NCI-H82 treated with DMSO at 0.1 percent for 48 hours (cell line): ENCODE measurements around the gene ARHGAP26.
"Not testable (repeated sequence)": the region's sequence is repeated elsewhere in the genome, so short reads cannot be mapped to it uniquely, and the experiment has no call there.

Source experiments
- DNase-seq: peaks from one replicate; lab custom pipeline; 2025; ENCODE audit not compliant: unreplicated experiment; lab: John Stamatoyannopoulos, UW

The ARHGAP26 gene

DNA sequence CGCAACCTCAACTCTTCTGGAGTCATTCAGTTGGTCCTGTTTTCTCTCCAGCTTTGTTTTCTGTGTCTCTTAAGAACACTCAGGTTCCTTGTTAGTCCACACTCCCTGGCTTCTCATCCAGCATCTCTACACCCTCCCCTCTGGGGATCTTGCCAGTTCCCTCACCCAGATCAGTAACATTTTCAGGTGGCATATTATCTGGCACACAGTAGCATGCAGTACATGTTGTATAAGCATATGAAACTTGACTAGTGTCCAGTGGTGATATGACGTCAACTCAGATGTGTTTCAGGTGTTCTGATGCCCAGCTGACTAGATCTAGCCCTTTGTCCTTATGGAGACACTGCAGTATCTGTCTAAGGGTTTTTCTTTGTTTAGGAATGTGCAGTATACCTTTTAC lies 184.3 kb downstream of the ARHGAP26 start:
- no peak for DNase-seq

DNA sequence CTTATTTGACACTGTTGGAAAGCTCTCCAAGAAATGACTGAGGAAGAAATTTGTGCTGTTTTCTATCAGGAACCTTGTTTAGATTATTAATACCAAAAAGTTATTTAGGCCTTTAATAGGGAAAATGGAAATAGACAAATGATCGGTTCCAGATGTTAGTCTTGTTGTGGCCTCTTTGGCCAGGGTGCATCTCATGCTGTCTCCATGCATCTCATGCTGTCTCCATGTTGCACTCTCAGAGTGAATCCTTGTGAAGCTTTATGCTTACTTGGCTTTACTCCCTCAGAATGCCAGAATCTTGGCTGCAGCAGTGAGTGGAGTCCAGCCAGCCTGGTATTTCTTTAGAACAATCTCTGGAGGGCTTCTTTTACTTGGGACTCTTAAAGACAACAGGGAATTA lies 185.5 kb downstream of the ARHGAP26 start:
- DNase-seq: no peak

DNA sequence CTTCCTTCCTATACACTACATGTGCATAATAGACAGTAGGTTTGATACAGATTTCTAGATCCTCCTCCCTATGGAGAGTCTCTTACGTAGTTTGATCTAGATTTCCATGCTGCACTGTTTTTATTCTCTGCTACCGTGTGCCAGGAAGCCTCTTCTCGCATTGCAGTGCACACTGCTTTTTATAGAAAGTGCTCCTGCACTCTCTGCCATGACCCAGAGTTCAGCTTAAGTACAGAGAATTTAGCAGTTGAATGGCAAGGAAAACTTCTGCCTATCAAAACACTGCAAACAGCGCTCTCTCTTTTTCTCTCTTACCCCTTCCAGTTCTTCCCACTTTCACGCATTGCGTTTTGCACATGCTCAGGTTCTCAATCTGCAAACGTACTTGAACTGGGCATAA lies 187.4 kb downstream of the ARHGAP26 start:
- DNase-seq: no peak

DNA sequence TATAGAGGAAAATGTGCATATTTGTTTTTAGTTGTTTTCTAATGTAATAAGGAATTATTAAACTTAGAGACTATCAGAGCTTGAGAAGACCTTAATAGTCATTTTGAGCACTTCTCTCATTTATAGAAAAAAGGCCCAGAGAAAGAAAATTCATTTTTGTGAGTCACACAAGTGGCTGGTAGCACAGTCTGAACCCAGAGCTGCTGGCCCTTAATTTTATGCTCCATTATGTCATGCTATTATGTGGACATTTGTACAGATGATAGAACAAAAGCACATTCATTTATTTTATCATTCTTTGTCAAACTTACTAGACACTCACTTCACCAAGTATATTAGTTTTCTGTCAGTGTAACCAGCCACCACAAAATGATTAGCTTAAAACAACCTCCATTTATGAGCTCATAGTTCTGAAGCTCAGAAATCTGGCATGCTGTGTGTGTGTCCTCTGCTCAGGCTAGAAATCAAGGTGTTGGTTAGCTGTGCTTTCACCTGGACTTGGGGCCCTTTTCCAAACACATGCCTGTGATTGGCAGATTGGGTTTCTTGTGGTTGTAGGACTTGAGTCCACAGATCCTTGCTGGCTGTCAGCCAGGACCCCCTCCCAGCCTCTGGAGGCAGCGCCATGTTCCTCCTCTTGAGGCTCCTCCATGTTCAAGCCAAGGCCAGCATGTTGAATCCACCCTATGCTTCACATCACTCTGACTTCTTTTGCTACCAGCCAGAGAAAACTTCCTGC lies 188.9 kb downstream of the ARHGAP26 start:
- DNase-seq: no peak

DNA sequence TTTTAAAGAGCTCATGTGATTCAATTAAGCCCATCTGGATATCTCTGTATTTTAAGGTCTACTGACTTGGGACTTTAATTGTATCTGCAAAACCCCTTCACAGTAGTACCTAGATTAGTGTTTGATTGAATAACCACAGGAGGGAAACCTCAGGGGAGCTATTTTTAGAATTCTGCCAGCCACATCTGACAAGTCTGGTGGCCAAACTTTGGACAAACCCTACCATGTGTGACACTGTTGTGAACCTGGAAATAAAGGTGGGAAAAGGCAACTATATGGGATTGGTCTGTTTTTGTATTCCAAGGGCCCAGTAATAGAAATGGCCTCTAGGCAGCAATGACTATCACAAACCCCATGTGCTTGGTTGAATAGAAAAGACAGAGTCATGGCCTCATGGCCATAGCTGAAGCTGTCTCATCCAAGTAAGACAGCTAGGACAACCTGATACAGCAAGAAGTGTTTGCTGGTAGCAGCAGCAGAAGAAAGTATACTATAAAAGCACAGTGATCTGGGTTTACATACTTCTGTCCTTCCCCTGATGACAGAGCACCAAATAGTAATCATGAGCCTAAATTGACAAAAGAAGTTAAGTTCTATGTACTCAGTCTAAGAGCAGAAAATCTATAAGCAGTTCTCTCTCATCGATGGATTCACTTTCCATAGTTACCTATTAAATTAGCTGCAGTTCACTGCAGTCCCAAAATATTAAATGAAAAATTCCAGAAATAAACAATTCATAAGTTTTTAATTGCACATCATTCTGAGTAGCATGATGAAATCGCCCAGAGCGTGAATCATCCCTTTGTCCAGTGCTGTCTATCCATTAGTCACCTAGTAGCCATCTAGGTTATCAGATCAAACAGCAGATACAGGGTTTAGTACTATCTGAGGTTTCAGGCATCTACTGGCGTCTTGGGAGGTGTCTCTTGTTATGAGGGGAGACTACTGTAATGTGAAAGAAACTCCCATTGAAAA lies 189.8 kb downstream of the ARHGAP26 start:
- DNase-seq: no peak

DNA sequence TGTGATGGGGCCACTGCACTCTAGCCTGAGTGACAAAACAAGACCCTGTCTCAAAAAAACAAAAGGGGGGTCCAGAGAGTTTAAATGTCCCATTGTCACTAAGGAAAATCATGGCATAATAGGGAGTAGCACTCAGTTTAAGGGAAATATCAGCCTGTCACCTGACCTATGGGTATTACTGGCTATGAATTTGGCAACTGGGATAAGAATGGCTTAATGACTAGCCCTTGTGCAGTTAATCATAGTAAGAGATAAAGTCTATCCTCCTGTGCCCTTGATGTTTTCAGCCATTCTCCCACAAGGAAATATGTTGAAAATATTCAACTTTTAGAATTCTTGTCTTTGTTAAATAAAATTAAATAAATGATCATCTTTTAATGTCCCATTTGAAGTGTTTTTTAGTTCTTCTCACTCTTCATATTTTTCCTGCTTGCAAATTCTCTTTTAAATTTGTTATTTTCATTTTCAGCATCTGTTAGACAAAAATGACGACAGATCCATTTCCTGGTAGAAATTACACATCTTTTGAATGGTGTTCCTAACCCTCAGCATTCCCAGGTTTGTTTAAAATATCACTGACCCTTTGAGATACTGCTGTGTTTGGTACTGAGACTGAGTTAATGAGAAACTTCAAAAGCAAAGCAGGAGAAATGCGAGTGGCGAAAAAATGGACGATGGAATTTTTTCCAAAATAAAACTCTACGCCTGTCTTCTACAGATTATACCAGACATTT lies 191.4 kb downstream of the ARHGAP26 start:
- DNase-seq: no peak

DNA sequence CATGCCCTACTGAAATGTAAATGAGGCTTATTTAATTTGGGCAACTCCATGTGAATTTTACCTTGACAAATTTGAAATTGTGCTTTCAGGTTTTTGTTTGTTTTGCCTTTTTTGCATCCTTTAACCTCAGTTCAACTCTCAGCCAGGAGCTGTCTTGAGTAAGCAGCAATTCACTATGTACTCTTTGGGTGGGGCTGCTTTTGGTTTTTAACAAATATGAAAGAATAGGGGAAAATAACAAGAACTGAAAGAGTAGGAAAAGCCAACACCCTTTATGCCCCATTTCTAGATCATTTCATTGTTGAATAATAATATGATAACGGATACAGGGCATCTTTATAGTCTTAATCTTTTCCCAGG lies 192.0 kb downstream of the ARHGAP26 start:
- no peak for DNase-seq

DNA sequence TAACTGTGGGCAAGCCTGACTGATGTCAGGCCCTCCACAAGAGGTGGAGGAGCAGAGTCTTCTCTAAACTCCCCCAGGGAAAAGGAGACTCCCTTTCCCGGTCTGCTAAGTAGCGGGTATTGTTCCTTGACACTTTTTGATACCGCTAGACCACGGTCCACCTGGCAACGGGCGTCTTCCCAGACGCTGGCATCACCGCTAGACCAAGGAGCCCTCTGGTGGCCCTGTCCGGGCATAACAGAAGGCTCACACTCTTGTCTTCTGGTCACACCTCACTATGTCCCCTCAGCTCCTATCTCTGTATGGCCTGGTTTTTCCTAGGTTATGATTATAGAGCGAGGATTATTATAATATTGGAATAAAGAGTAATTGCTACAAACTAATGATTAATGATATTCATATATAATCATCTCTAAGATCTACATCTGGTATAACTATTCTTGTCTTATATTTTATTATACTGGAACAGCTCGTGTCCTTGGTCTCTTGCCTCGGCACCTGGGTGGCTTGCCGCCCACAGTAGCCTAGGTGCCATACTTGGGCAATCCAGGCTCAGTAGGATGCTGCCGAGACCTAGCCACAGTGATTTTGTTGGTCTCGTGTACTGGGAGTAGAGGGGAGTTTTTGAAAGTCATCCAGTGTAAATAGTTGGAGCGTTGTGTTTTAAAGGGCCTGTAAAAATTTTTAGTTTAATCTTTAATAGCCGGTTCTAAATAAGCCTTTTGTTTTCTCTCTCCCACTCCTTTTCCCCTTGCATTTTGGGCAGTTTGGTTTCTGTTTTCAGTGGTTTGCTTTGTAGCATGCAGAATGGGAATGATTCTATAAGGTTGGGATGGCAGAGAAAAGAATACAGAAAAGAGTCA lies 195.3 kb downstream of the ARHGAP26 start:
- DNase-seq: not testable (repeated sequence)

DNA sequence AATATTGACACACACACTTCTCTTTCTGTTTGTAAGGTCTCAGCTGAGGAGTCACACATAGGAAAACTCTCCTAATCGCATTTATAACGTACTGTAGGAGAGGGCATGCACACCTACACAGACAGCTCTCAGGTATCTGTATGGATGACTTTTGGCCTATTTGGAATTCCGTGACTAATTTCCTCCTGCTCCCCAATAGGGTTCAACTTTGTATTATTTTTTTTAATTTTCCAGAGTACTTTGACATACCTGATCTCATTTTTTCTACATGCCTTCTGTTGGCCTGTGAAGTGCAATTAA lies 195.9 kb downstream of the ARHGAP26 start:
- DNase-seq: no peak

DNA sequence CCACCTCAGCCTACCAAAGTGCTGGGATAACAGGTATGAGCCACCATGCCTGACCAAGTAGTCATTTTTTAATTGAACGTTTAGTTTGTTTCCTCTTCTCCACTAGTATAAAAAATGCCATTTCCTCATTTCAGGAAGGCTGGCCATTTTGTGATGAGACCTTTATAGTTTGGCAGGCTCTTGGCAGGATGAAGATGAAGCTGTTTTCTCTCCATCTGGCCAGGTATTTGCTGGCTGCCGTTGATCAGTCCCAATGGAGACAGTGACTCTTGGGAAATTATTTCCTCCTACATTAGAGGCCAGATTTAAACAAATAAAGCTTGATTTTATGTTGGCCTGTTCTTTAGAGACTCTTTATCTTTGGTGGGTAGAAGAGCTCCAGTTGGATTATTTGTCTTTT lies 199.0 kb downstream of the ARHGAP26 start:
- no peak for DNase-seq

DNA sequence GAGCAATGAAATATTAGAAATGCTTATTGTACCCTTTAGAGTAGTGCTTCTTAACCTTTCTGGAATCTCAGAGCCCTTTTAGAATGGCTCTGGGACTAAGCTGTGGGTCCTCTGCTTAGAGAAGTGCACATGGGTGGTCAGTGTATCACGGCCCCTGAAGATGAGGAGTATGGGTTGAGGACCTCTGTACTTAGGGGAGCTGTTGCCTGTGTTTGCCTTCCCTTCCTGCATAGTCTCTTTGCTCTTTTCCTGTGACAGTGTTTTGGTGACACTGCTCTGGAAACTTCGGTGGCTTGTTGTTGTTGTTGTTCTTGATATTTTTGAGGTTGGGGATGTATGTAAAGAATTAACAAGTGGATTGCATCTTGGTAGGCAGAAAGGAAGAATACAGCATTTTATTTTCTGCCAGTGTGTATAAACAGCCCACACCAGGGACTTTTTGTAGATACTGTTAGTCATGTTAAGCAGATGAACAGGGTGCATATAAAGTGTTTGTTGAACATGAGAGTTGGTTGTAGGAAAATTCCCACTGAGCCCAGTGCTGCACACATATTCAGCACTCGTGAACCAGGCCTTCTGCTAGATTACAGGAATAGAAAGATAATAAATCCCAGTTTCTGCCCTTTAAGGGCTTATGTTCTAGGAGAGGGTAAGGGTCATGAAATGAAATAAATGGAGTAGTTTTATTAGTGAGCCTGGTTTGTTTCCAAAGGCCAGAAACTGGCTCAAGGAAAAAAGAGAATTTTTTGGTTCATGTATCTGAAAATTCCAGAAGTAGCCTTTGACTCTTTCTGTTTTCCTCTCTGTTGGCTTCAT lies 199.7 kb downstream of the ARHGAP26 start:
- DNase-seq: no peak

DNA sequence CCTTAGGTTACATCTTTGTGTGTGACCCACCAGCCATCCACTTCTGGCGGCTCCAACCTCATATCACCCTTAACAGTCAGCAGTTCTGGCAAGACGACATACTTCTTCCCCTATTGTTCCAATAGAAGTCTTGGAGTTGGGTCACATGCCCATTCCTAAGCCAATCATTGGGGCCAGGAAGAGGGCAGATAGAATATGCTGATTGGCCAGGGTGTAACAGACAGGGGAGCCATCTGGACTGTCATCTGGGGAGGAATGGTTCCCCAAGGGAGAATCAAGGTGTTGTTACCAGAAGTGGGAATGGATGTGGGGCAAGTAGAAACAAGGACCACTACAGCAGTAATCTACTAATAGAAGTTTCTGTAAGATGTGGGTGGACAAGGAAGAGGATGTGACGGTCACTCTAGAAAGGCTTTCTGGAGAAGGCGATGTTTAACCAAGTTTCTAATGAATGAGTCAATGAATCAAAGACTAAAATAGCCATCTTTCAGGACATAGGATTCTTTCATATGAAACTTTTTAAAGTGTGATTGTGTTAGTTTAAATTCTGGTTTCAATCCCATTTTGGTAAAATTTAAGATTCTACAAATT lies 200.4 kb downstream of the ARHGAP26 start:
- no peak for DNase-seq

DNA sequence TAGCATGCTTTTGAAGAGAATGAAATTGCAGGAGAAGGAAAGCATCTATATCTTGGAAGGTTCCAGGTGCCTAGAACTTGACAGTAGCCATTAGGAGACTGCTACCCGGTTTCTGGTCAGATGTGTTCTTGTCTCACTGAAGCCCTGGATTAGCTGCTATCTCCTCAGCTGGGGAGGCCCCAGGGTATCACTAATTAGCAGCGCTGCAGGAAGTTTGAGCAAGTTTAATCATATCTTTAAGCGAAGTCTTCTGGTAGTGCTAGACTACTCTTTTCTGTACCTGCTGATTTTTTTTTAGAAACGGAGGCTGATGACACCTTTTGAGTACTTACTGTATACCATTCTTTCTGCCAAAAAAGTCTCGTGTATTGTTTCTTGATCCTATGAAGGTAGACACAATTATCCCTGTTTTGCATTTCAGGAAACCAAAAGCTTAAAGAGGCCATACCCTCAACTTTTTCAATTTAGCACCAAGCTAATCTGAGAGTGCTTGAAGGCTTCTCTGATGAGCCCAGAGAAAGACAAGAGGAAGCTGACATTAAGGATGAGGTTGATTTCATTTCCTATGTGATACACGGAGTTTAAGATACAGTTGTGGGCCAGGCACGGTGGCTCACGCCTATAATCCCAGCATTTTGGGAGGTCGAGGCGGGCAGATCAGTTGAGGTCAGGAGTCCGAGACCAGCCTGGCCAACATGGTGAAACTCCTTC lies 201.3 kb downstream of the ARHGAP26 start:
- no peak for DNase-seq

DNA sequence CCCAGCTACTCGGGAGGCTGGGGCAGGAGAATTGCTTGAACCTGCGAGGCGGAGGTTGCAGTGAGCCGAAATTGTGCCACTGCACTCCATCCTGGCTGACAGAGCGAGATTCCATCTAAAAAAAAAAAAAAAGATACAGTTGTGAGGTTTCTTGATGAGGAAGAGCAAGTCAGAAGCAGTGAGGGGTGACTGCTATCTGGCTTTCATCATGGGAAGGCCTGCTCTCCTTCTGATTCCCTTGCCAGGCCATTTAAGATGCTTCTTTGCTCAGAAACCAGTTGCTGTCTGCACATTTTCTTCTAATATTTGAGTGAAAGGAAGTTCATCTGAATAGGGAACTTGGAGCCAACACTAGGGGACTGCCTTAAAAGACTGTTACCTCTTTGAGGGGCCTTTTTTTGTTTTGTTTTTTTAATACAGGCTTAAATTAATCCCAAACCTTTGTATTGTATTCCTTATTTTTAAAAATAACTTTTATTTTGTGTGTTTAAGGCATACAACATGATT lies 201.9 kb downstream of the ARHGAP26 start:
- DNase-seq: no peak

DNA sequence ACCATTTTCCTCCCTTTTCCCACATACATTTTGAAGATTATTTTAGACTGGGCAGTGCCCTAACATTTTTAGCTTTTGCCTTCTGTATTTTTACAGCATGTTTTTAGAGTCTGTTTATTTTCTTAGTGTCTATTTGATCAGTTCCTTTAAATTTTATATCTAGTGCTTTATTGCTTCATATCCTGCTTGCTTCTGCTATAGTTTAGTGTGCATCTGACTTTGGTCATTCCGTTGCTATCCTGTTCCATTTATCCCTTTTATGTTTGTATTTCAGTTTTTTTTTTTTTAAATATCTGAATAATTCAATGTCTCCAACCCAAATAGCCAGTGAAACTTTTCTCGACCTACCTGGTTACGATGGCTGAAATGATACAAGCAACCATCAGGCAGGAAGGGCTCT lies 203.8 kb downstream of the ARHGAP26 start:
- no peak for DNase-seq

DNA sequence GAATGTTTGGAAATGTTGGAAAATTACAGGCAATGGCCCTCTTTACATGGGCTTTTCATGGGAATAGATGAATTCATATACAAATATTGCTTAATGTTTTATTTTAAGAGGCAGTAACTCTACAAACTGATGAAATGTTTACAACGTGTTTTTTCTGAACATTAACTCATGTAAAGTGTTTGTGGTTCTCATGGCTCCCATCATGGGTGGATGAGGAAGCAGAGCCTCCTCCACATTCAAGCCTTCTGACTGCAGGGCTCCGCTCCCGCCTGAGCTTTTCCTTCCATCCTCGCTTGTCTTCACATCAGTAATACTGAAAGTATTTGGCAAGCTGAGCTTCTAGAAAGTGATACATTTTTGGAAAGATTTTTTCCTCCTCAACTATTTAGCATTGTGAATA lies 204.2 kb downstream of the ARHGAP26 start:
- DNase-seq: no peak

DNA sequence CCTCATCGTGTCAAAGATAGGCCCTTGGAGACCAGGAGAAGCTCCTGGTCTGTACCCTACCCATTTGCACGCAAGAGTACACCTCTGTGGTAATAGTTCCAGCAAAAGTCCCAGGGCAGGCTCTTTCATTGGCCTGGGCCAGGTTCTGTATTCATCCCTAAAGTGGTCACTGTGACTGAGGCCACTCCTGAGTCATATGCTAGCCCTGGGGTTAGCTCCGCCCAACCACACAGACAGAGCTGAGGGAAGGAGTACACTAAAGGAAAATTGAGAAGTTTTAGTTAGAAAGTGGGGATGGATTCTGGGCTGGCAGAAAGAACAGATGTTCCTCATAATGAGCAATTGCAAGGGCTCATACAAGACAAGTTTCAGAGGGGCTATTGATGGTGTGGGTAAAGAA lies 206.7 kb downstream of the ARHGAP26 start:
- no peak for DNase-seq

DNA sequence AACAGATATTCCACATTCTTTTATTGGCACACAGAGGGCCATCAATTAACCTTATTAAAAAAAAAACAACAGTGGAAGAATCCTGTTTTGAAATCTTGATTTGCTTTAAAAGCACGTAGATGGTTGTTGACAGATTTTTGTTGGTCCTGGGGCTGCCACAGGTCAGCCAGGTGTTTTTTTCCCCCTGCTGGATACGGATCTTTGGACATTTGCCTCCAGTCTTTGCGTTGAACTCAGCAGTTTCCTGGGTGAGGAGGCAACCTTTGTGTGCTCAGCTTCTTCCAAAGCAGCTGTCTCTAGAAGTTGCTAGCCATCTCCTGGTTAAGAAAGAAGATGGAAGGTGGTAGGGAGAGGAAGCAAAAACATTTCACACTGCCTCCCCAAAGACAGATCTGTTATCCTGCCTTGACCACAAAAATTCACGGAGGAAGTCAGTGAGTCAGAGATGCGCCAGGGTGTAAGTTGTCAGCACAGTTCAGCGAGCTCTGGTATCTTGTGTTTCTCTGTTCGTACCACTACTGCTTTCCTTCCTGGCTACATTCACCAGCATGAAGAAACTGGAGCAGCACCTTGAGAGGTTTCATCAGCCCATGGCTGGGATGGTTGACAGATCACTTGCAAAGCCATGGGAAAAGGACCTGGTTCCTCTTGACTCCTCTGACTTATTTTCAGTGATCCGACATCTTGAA lies 207.3 kb downstream of the ARHGAP26 start:
- no peak for DNase-seq
